Upper lobe of right lung (tissue), 1 donor: Measurements from ENCODE around the gene GNAL. TPM values are rescaled to one million over a fixed set of nuclear protein-coding genes. Genes with fewer than 3 reads are reported as not detected.
A peak's percentile ranks its signal among the peaks of the same experiment; 100 is the strongest.

Experiments used
- ATAC-seq: fragments of 200-7000 bp; cut with Tn5 transposase; one replicate; pipeline ENCODE4 v1.9.1; 2020; ENCODE audit warnings: mild to moderate bottlenecking, moderate library complexity
- DNase-seq: peaks from one replicate; pipeline ENCODE4 v3.0.0-alpha.2; 2020
- H3K27ac ChIP-seq: fragments of 200-600 bp; one replicate; pipeline ENCODE4 v1.8.0; 2022
- H3K27me3 ChIP-seq: fragments of 200-600 bp; one replicate; pipeline ENCODE4 v1.8.0; 2022; ENCODE audit warnings: mild to moderate bottlenecking
- H3K36me3 ChIP-seq: fragments of 200-600 bp; one replicate; pipeline ENCODE4 v1.8.0; 2022
- H3K4me1 ChIP-seq: fragments of 200-600 bp; one replicate; pipeline ENCODE4 v1.8.0; 2022
- H3K4me3 ChIP-seq: fragments of 200-600 bp; one replicate; pipeline ENCODE4 v1.8.0; 2022; ENCODE audit warnings: mild to moderate bottlenecking
- H3K9me3 ChIP-seq: fragments of 200-600 bp; one replicate; pipeline ENCODE4 v1.8.0; 2022
- intact Hi-C: fragments of 100-400 bp; cut with DNase I; formaldehyde crosslinking; loops from one replicate; pipeline ENCODE4 v1.11.0; 2022
- total RNA-seq: library from RNA; stranded (reverse); fragmentation: NEBNext Ultra II Directional; extraction: Animal tissue kit (Norgen Biotek cat#: 25700); gene quantifications from one replicate; pipeline ENCODE4 v1.2.1, GENCODE V29; 2021
- TF ChIP-seq, protein P1 (sequence below): fragments of 200-600 bp; IDR thresholded peaks from one replicate; pipeline ENCODE4 v1.8.0; 2022; ENCODE audit warnings: antibody characterized with exemption
- donor health status: DM: no; HTN: yes; CAD: no; lungs with severe emphysema.

GNAL gene
- total RNA-seq, 1 donor from 2014 or later: 4.3 TPM

- TF ChIP-seq, protein P1, sequence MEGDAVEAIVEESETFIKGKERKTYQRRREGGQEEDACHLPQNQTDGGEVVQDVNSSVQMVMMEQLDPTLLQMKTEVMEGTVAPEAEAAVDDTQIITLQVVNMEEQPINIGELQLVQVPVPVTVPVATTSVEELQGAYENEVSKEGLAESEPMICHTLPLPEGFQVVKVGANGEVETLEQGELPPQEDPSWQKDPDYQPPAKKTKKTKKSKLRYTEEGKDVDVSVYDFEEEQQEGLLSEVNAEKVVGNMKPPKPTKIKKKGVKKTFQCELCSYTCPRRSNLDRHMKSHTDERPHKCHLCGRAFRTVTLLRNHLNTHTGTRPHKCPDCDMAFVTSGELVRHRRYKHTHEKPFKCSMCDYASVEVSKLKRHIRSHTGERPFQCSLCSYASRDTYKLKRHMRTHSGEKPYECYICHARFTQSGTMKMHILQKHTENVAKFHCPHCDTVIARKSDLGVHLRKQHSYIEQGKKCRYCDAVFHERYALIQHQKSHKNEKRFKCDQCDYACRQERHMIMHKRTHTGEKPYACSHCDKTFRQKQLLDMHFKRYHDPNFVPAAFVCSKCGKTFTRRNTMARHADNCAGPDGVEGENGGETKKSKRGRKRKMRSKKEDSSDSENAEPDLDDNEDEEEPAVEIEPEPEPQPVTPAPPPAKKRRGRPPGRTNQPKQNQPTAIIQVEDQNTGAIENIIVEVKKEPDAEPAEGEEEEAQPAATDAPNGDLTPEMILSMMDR: no peak
- ATAC-seq: no peak
- no peaks in the 10 kb centered on the region for H3K4me1 ChIP-seq
- intact Hi-C loops: no loop called here
- H3K4me3 ChIP-seq: no peak overlapping the region
- no peaks in the 10 kb centered on the region for H3K27me3 ChIP-seq
- DNase-seq: no peak
- no peaks in the 10 kb centered on the region for H3K9me3 ChIP-seq
- no peaks in the 10 kb centered on the region for H3K36me3 ChIP-seq
- no peak overlapping the region for H3K27ac ChIP-seq
These were observed 132.7 kb downstream of the GNAL start for GRCh38 chr18:11821643-11822237.

DNA sequence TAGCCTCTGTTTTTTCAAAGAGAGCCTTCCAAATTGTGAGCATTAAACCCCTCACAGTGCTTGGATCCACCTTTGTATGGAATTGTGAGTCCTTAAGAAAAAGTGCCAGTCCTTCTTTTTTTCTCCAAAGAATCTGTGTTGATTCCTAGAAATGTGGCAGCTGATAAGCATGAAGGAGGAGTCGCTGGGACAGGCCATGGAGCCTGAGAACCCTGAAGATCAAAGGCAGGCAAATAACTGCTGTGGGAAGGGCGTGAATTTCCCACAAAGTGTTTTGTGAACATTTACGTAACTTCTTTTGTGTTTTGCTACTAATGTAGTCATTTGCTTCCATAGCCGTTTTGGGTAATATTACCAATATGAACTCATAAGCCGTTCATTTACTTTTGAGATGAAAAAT lies 134.5 kb downstream of the GNAL start:
- Histone ChIP-seq H3K27me3 (no peaks in the 10 kb centered on the region), H3K36me3 (no peaks in the 10 kb centered on the region), H3K9me3 (no peaks in the 10 kb centered on the region), H3K27ac (no peak overlapping the region), H3K4me3 (no peak overlapping the region), H3K4me1 (no peaks in the 10 kb centered on the region)
- ATAC-seq (no peak), DNase-seq (no peak)
- TF ChIP-seq, protein P1: no peak
- intact Hi-C loops: no loop called here

DNA sequence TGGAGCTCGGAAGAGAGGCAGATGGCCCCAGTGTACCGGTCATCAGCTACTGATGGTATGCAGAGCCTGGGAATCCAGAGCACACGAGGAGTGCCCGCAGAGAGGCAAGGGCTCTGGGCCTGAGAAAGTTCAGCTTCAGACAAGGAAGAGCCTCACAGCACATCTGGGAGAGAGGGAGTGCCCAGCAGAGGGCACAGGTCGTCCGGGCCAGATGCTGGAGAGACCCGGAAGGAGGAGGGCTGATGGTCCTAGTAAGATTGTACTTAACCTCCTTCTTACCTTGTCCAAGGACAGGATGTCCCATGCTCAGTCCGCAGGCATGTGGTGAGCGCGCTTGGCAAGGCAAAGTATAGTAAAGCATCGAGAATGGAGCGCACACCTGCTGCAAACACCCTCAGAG lies 137.8 kb downstream of the GNAL start:
- no peak for DNase-seq
- Histone ChIP-seq H3K27me3 (no peaks in the 10 kb centered on the region), H3K27ac (no peak overlapping the region), H3K36me3 (no peaks in the 10 kb centered on the region), H3K9me3 (no peaks in the 10 kb centered on the region), H3K4me1 (no peaks in the 10 kb centered on the region), H3K4me3 (no peak overlapping the region)
- ATAC-seq: peak; percentile 43
- intact Hi-C loops: no loop called here
- TF ChIP-seq, protein P1: no peak

GRCh38 chr18:11828786-11829432 lies 139.8 kb downstream of the GNAL start:
- H3K27ac ChIP-seq: no peak overlapping the region
- TF ChIP-seq, protein P1: no peak
- no peak overlapping the region for H3K4me3 ChIP-seq
- DNase-seq (no peak), ATAC-seq (no peak)
- no peaks in the 10 kb centered on the region for H3K4me1 ChIP-seq
- no peaks in the 10 kb centered on the region for H3K27me3 ChIP-seq
- H3K36me3 ChIP-seq: no peaks in the 10 kb centered on the region
- intact Hi-C loops: no loop called here
- H3K9me3 ChIP-seq: no peaks in the 10 kb centered on the region

GRCh38 chr18:11830585-11830984 lies 141.5 kb downstream of the GNAL start:
- TF ChIP-seq, protein P1: no peak
- H3K36me3 ChIP-seq: no peaks in the 10 kb centered on the region
- H3K4me1 ChIP-seq: no peaks in the 10 kb centered on the region
- no peaks in the 10 kb centered on the region for H3K9me3 ChIP-seq
- no peak overlapping the region for H3K4me3 ChIP-seq
- intact Hi-C loops: no loop called here
- no peak overlapping the region for H3K27ac ChIP-seq
- no peaks in the 10 kb centered on the region for H3K27me3 ChIP-seq
- DNase-seq (no peak), ATAC-seq (no peak)
